HL-60 (cell line): ENCODE data around the gene APBA2.

ENCODE experiments used
- DNase-seq, 2 experiments: peaks; one replicate each; pipeline ENCODE4 v3.0.0-alpha.2; 2010 to 2020; ENCODE audit warnings: low read depth in 1 of 2, low spot score in 1 of 2
- H3K27ac ChIP-seq: fragments of 250-450 bp; sonication (Bioruptor Pico); replicated peaks from 2 replicates; pipeline ENCODE4 v1.5.1; 2020; ENCODE audit warnings: mild to moderate bottlenecking, moderate library complexity
- H3K27me3 ChIP-seq: fragments of 250-450 bp; sonication (Bioruptor Pico); 2 replicates; pipeline ENCODE4 v1.5.1; 2021; ENCODE audit warnings: mild to moderate bottlenecking, moderate library complexity; ENCODE audit not compliant: insufficient read depth, poor library complexity, severe bottlenecking
- H3K4me3 ChIP-seq: replicated peaks from 2 replicates; pipeline ENCODE4 v1.5.1; 2011; ENCODE audit warnings: mild to moderate bottlenecking, control low read depth, low read length; ENCODE audit not compliant: insufficient read depth
- CTCF ChIP-seq: IDR thresholded peaks from one replicate; pipeline ENCODE4 v1.5.1; 2011; ENCODE audit warnings: low read length, control low read depth, inconsistent platforms; ENCODE audit not compliant: insufficient read depth
- GABPA ChIP-seq: IDR thresholded peaks from 2 replicates; pipeline ENCODE4 v1.6.1; 2012; ENCODE audit warnings: low read depth
- POLR2AphosphoS5 ChIP-seq: IDR thresholded peaks from 2 replicates; pipeline ENCODE4 v1.6.1; 2012; ENCODE audit warnings: low read depth
- REST ChIP-seq: IDR thresholded peaks from 2 replicates; pipeline ENCODE4 v1.6.1; 2012; ENCODE audit warnings: low read depth; ENCODE audit not compliant: insufficient replicate concordance
- SPI1 ChIP-seq: IDR thresholded peaks from 2 replicates; pipeline ENCODE4 v1.6.1; 2012; ENCODE audit warnings: low read depth, mild to moderate bottlenecking, borderline replicate concordance

Gene APBA2

DNA sequence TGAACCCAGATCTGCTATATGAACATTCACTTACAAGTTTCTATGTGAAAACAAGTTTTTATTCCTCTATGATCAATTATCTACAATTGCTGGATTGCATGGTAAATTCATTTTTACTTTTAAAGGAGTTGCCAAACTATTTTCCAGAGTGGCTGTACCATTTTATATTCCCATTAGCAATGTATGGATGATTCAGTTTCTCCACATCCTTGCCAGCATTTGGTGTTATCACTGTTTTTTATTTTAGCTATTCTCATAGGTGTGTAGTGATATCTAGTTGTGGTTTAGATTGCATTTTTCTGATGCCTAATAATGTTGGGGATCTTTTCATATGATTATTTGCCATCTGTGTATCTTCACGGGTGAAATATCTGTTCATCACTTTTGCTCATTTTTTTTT, 78.3 kb downstream of the APBA2 start:
- DNase-seq = no peak
- H3K27ac ChIP-seq = no peak overlapping the region
- H3K27me3 ChIP-seq = peaks cover 4% of the 10 kb centered on the region
- H3K4me3 ChIP-seq = no peak overlapping the region
- no peak for TF ChIP-seq POLR2AphosphoS5
- TF ChIP-seq REST = no peak
- TF ChIP-seq CTCF = no peak
- no peak for TF ChIP-seq GABPA
- TF ChIP-seq SPI1 = no peak

GRCh38 chr15:28967066-28967465, 81.3 kb downstream of the APBA2 start:
- DNase-seq = no peak
- TF ChIP-seq REST = no peak
- no peak for TF ChIP-seq GABPA
- no peak for TF ChIP-seq CTCF
- TF ChIP-seq POLR2AphosphoS5 = no peak
- TF ChIP-seq SPI1 = no peak
- Histone ChIP-seq H3K27me3 (peaks cover 4% of the 10 kb centered on the region), H3K27ac (no peak overlapping the region), H3K4me3 (no peak overlapping the region)

GRCh38 chr15:28967990-28968389, 82.2 kb downstream of the APBA2 start:
- DNase-seq = no peak
- Histone ChIP-seq H3K27ac (no peak overlapping the region), H3K27me3 (peaks cover 4% of the 10 kb centered on the region), H3K4me3 (no peak overlapping the region)
- no peak for TF ChIP-seq SPI1
- no peak for TF ChIP-seq CTCF
- TF ChIP-seq REST = no peak
- TF ChIP-seq POLR2AphosphoS5 = no peak
- no peak for TF ChIP-seq GABPA
